K562 (cell line): ENCODE data around the gene PRDX1. TPM values are rescaled to one million over a fixed set of nuclear protein-coding genes. Genes with fewer than 3 reads are reported as not detected.

Source experiments
- ATAC-seq: fragments of 200-7000 bp; cut with Tn5 transposase; 3 replicates; pipeline ENCODE4 v1.9.1; 2020; ENCODE audit warnings: moderate library complexity
- BruUV-seq: library from RNA; stranded (reverse); fragments of 400-500 nt; replicated peaks from 2 replicates; lab custom pipeline; 2021; lab: Mats Ljungman, UMichigan
- CTCF ChIA-PET: fragments of 300-600 bp; formaldehyde crosslinking; extraction: SDS; loops from one replicate; lab custom pipeline; 2021; ENCODE audit warnings: low intra/inter-chr PET ratio; lab: Yijun Ruan, JAX
- POLR2A ChIA-PET: fragments of 300-600, 350-650 bp; sonication (Branson Sonifier 250); formaldehyde crosslinking; extraction: SDS; loops from one replicate; lab custom pipeline; 2021; ENCODE audit warnings: antibody characterized with exemption, inconsistent platforms; lab: Yijun Ruan, JAX
- DNase-seq, 4 experiments: peaks; one replicate each; pipeline versions ENCODE4 v3.0.0 to v3.0.0-alpha.2; 2011 to 2018; ENCODE audit warnings: low spot score in 3 of 4, mixed read lengths in 3 of 4; ENCODE audit errors: extremely low read depth in 1 of 4
- FAIRE-seq: peaks from 2 replicates; lab custom pipeline; 2011; peaks lifted over from hg19 to GRCh38; lab: Jason Lieb, UNC
- H2AFZ ChIP-seq: 2 replicates; pipeline ENCODE4 v1.6.0; 2011; ENCODE audit warnings: low read depth, low read length, control low read depth, inconsistent platforms
- H3K27ac ChIP-seq: fragments of 200-600 bp; 3 replicates; pipeline ENCODE4 v1.8.0; 2011; ENCODE audit warnings: low read depth, mild to moderate bottlenecking, control low read depth, inconsistent platforms, low read length, moderate library complexity, mixed read lengths; ENCODE audit errors: extremely low read depth
- H3K27me3 ChIP-seq, 2 experiments: fragments of 300-600 bp in 1 of 2; 2 replicates in 1 of 2; 3 replicates in 1 of 2; pipeline versions ENCODE4 v1.6.0 to v1.8.0; 2011; ENCODE audit warnings: inconsistent platforms in 2 of 2, low read length in 2 of 2, mild to moderate bottlenecking in 1 of 2, mixed read lengths in 1 of 2, moderate library complexity in 1 of 2; ENCODE audit not compliant: control insufficient read depth in 2 of 2, insufficient read depth in 2 of 2
- H3K36me3 ChIP-seq: fragments of 300-600 bp; 3 replicates; pipeline ENCODE4 v1.8.0; 2011; ENCODE audit warnings: mild to moderate bottlenecking, low read length, inconsistent platforms; ENCODE audit not compliant: control insufficient read depth, insufficient read depth
- H3K4me1 ChIP-seq, 2 experiments: fragments of 200-600 bp in 1 of 2; replicated peaks in 1 of 2; 2 replicates in 1 of 2; 3 replicates in 1 of 2; pipeline versions ENCODE4 v1.5.1 to v1.8.0; 2011; ENCODE audit warnings: inconsistent platforms in 2 of 2, low read length in 2 of 2, mild to moderate bottlenecking in 1 of 2, mixed read lengths in 1 of 2, moderate library complexity in 1 of 2; ENCODE audit not compliant: control insufficient read depth in 2 of 2, insufficient read depth in 2 of 2
- H3K4me2 ChIP-seq: 2 replicates; pipeline ENCODE4 v1.6.1; 2011; ENCODE audit warnings: low read length, control low read depth, inconsistent platforms, mixed read lengths; ENCODE audit not compliant: insufficient read depth
- H3K4me3 ChIP-seq: fragments of 200-600 bp; sonication (generic), shearing (Covaris generic); 2 replicates; pipeline ENCODE4 v1.5.1; 2016; ENCODE audit warnings: control low read depth, inconsistent platforms
- H3K79me2 ChIP-seq: fragments of 200-600 bp; 3 replicates; pipeline ENCODE4 v1.8.0; 2011; ENCODE audit warnings: low read length, inconsistent platforms; ENCODE audit not compliant: control insufficient read depth, insufficient read depth
- H3K9ac ChIP-seq, 2 experiments: 2 replicates each; pipeline versions ENCODE4 v1.6.0 to v1.6.1; 2011; ENCODE audit warnings: low read depth in 2 of 2, low read length in 2 of 2, control low read depth in 1 of 2, inconsistent platforms in 1 of 2, mild to moderate bottlenecking in 1 of 2, mixed read lengths in 1 of 2; ENCODE audit not compliant: insufficient read depth in 1 of 2
- H3K9me1 ChIP-seq: one replicate; pipeline ENCODE4 v1.6.0; 2011; ENCODE audit warnings: inconsistent platforms, mild to moderate bottlenecking, low read length, moderate library complexity; ENCODE audit not compliant: control insufficient read depth, insufficient read depth
- H3K9me3 ChIP-seq: replicated peaks from 2 replicates; pipeline ENCODE4 v1.5.1; 2011; ENCODE audit warnings: low read depth, low read length, inconsistent platforms; ENCODE audit not compliant: control insufficient read depth, insufficient read depth
- H4K20me1 ChIP-seq: replicated peaks from 2 replicates; pipeline ENCODE4 v1.6.1; 2011; ENCODE audit warnings: low read length, inconsistent platforms, mixed read lengths; ENCODE audit not compliant: control insufficient read depth, insufficient read depth
- FOXK2 ChIP-seq, 2 experiments: fragments of 450-650 bp; IDR thresholded peaks in 1 of 2; conservative IDR thresholded peaks in 1 of 2; 2 replicates each; pipeline ENCODE4 v1.6.1; 2016; ENCODE audit warnings: low read depth in 2 of 2, mild to moderate bottlenecking in 1 of 2
- MCM2 ChIP-seq: fragments of 450-650 bp; IDR thresholded peaks from 2 replicates; pipeline ENCODE4 v1.6.1; 2017; ENCODE audit warnings: low read depth, mild to moderate bottlenecking
- NR2C1 ChIP-seq, 2 experiments: fragments of 450-650 bp; IDR thresholded peaks; 2 replicates each; pipeline ENCODE4 v1.6.1; 2017; ENCODE audit warnings: mild to moderate bottlenecking in 2 of 2, antibody characterized with exemption in 1 of 2, inconsistent platforms in 1 of 2, missing compliant biosample characterization in 1 of 2, missing genetic modification characterization in 1 of 2
- POLR3A ChIP-seq: IDR thresholded peaks from 2 replicates; pipeline ENCODE4 v1.6.1; 2011; ENCODE audit warnings: borderline replicate concordance, mild to moderate bottlenecking, moderate library complexity; ENCODE audit not compliant: insufficient read length, insufficient read depth; ENCODE audit errors: extremely low read depth
- SOX6 ChIP-seq: fragments of 450-650 bp; IDR thresholded peaks from 2 replicates; pipeline ENCODE4 v1.6.1; 2014; ENCODE audit warnings: mild to moderate bottlenecking
- ZNF316 ChIP-seq: fragments of 450-650 bp; IDR thresholded peaks from 2 replicates; pipeline ENCODE4 v1.6.1; 2016
- ZNF384 ChIP-seq: IDR thresholded peaks from 2 replicates; pipeline ENCODE4 v1.6.1; 2012; ENCODE audit warnings: low read depth, low read length, improper control_type of control experiment
- WGBS: fragments of 100-300 bp; shearing (Covaris generic); methylation state at CpG from one replicate; pipeline ENCODE4 v1.1.6; 2016; ENCODE audit warnings: low coverage, mixed read lengths; ENCODE audit not compliant: insufficient coverage; ENCODE audit errors: missing lambda C conversion rate; 5-methylcytosine and 5-hydroxymethylcytosine counted together
- in situ Hi-C: fragments of 300-500 bp; cut with MboI; formaldehyde crosslinking; loops from 4 replicates; pipeline ENCODE4 v1.15.0; 2018; ENCODE audit warnings: inconsistent platforms, mixed read lengths
- intact Hi-C: fragments of 100-400 bp; cut with micrococcal nuclease; formaldehyde crosslinking; loops from 2 replicates; pipeline ENCODE4 v1.14.2; 2022
- polyA plus RNA-seq, 8 experiments: library from polyadenylated mRNA; depleted of rRNA in 4 of 8; stranded (reverse) in 5 of 8; unstranded in 3 of 8; fragments of >200 nt; fragmentation: Nextera tagmentation in 2 of 8; fragmentation: Illumina TruSeq in 1 of 8; extraction: Ambion mirVana in 2 of 8; extraction: Trizol in 1 of 8; gene quantifications; 2 replicates each; pipeline versions ENCODE4 v1.2.1 to v1.2.3, GENCODE V29; 2011 to 2014; ENCODE audit warnings: inconsistent platforms in 1 of 8, missing spikeins in 1 of 8
- total RNA-seq, 7 experiments: library from RNA; depleted of rRNA in 6 of 7; stranded (reverse); fragments of >200 nt in 6 of 7; fragmentation: Illumina TruSeq in 2 of 7; extraction: Trizol in 2 of 7; gene quantifications; 2 replicates each; pipeline versions ENCODE4 v1.2.1 to v1.2.3, GENCODE V29; 2011 to 2021; ENCODE audit warnings: low replicate concordance in 1 of 7
- TF ChIP-seq, protein P1 (sequence below), 2 experiments: fragments of 450-650 bp; conservative IDR thresholded peaks; 2 replicates each; pipeline ENCODE4 v1.6.1; 2017; ENCODE audit warnings: mild to moderate bottlenecking in 2 of 2, moderate library complexity in 2 of 2

The PRDX1 gene
- total and polyA plus RNA-seq, 9 of the 15 experiments (the other 6 are each of a cell fraction or from before 2014, with no cell fraction given), result 748 to 2,388 (median 1,045) TPM

DNA sequence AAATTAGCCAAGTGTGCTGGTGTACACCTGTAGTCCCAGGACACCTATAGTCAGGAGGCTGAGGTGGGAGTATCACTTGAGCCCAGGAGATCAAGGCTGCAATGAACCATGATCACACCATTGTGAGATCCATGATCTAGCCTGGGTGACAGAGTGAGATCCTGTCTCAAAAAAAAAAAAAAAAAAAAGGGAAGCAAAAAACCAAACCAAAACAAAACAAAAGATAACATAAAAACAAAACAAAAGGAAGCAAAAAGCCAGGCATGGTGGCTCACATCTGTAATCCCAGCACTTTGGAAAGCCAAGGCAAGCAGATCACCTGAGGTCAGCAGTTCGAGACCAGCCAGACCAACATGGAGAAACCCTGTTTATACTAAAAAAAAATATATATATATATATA lies 19.5 kb upstream of the PRDX1 start:
- no TSS peak for BruUV-seq
- Histone ChIP-seq H4K20me1 (no peaks in the 10 kb centered on the region), H3K9me3 (no peaks in the 10 kb centered on the region), H3K9me1 (no peaks in the 10 kb centered on the region), H3K27ac (no peak overlapping the region), H3K27me3 (no peaks in the 10 kb centered on the region), H3K36me3 (no peaks in the 10 kb centered on the region), H3K4me1 (peaks cover 8 to 29% of the 10 kb centered on the region in 2 experiments), H3K79me2 (no peaks in the 10 kb centered on the region), H3K4me2 (no peak overlapping the region), H3K4me3 (no peak overlapping the region), H2AFZ (no peak overlapping the region), H3K9ac (no peak overlapping the region)
- intact Hi-C loops (no loop called here), in situ Hi-C loops (no loop called here)
- ChIA-PET POLR2A (interaction anchor here (0.8 to 10.3 kb wide), 4 partner anchors 10 to 43 kb away, joined by 3 to 135 read pairs (median 5); partner anchors contain the start of genes CCDC163, MMACHC and PRDX1), CTCF (no interaction called here)
- TF ChIP-seq SOX6 (0 out of 2 replicates have a peak, but pooled peaks have one; percentile 40), ZNF316 (peak; percentile 23; the same call in 1 of the 2 replicates), POLR3A (no peak), MCM2 (no peak), ZNF384 (peak; percentile 81)
- 80% methylated on average over 1 of the region's 1 CpG for WGBS
- DNase-seq (no peak), FAIRE-seq (no peak), ATAC-seq (no peak)

DNA sequence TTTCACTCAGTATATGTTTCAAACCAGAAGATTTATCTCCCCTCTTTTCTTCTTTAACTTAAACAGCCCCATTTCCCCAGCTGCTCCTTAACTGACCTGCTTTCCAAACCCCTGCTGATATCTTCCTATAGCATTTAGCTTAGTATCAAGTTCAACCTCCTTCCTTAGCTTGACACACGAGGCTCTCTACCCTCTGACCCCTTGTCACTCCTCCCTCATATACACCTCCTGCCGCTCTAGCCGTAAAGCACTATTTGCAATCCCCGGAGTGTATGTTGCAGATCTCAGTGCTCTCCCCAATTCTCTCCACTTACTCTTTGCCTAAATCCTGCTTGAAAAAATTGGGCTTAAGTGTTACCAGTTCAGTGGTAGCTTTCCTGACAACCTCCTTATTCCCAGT lies 15.2 kb upstream of the PRDX1 start:
- no peaks in the 10 kb centered on the region for H3K79me2 ChIP-seq
- BruUV-seq, result no TSS peak
- peak; percentile 60 to 79 (median 71) for DNase-seq
- ChIA-PET POLR2A (interaction anchor here (0.6 to 10.3 kb wide), 9 partner anchors 9 to 47 kb away, joined by 4 to 135 read pairs (median 6); partner anchors contain the start of genes AKR1A1, NASP and PRDX1), CTCF (no interaction called here)
- peak overlapping the region; percentile 76 for H2AFZ ChIP-seq
- ATAC-seq, result peak; percentile 88
- 6% methylated on average over 4 of the region's 4 CpGs for WGBS
- no peaks in the 10 kb centered on the region for H3K27me3 ChIP-seq
- no peak overlapping the region for H3K4me3 ChIP-seq
- FAIRE-seq, result peak; percentile 83
- intact Hi-C loops, result no loop called here
- peak overlapping the region in 1 of 2 experiments; percentile 13; a peak in 1 of 4 replicates for H3K9ac ChIP-seq
- H3K9me1 ChIP-seq, result no peaks in the 10 kb centered on the region
- no peak overlapping the region; the same call in 1 of the 2 replicates for H3K4me2 ChIP-seq
- H4K20me1 ChIP-seq, result no peaks in the 10 kb centered on the region
- H3K4me1 ChIP-seq, result peaks cover 3 to 16% of the 10 kb centered on the region in 2 experiments
- H3K9me3 ChIP-seq, result no peaks in the 10 kb centered on the region
- in situ Hi-C loops, result no loop called here
- H3K27ac ChIP-seq, result no peak overlapping the region
- no peaks in the 10 kb centered on the region for H3K36me3 ChIP-seq
- TF ChIP-seq NR2C1 (IDR thresholded peaks at IDR 0.05) (peak; percentile 93), NR2C1 (tag; IDR thresholded peaks at IDR 0.05) (peak; percentile 92), FOXK2 (conservative IDR thresholded peaks at IDR 0.05 in 1 of 2, IDR thresholded peaks at IDR 0.05 in 1 of 2; ENCODE audit: low read depth in 2 of 2) (peak in 1 of 2 experiments; percentile 28; a peak in 1 of 4 replicates)
- TF ChIP-seq, protein P1, sequence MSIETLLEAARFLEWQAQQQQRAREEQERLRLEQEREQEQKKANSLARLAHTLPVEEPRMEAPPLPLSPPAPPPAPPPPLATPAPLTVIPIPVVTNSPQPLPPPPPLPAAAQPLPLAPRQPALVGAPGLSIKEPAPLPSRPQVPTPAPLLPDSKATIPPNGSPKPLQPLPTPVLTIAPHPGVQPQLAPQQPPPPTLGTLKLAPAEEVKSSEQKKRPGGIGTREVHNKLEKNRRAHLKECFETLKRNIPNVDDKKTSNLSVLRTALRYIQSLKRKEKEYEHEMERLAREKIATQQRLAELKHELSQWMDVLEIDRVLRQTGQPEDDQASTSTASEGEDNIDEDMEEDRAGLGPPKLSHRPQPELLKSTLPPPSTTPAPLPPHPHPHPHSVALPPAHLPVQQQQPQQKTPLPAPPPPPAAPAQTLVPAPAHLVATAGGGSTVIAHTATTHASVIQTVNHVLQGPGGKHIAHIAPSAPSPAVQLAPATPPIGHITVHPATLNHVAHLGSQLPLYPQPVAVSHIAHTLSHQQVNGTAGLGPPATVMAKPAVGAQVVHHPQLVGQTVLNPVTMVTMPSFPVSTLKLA (conservative IDR thresholded peaks at IDR 0.05), result peak in 1 of 2 experiments; percentile 45; a peak in 1 of 4 replicates
